ENCODE results near the gene ADNP. TPM values are rescaled to one million over a fixed set of nuclear protein-coding genes. Genes with fewer than 3 reads are reported as not detected.

The ADNP gene
- total RNA-seq, 1 experiment from 2014 or later, result 143 TPM

DNA sequence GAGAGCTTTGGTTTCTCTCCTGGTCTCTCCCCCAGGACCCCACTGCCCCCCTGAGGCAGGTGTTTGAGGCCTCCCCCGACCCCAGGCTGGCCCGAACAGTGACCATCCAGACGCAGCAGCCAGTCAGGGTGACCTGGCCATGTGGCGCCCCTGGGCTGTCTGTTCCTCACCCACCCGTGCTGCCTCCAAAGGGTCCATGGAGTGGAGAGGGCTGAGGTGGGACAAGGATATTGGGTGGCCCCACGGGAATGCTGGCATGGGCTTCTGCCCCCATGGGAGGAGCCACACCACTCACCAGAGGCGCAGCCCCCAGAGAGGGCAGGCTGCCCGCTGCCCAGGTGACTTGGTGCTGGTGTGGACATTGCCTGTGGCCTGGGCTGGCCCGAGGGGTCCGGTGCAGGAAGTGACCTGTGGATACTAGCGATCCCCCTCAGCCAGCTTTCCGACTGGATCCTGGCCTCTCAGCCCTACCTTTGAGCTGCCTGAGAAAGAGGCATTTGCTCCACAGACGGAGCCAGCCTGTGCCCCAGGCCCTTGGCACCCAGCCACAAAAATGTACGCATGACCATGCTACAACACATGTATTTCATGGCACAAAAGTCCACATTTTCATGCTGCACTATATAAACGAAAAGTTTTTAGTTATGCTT is 85.5 kb downstream of the ADNP start:
- no peak overlapping the region for H3K18ac ChIP-seq (ENCODE audit: insufficient read length, low read depth, low read length)
- no peak overlapping the region for H3K4ac ChIP-seq (ENCODE audit: low read depth, low read length)
- H3K23me2 ChIP-seq (ENCODE audit: insufficient read length, low read depth, low read length, poor library complexity, severe bottlenecking), result peaks cover 3% of the 10 kb centered on the region
- no peak overlapping the region for H3K4me3 Mint-ChIP-seq
- H3K27ac ChIP-seq (ENCODE audit: insufficient read length, low read depth, low read length), result no peak overlapping the region
- H2BK120ac ChIP-seq (ENCODE audit: low read depth, low read length, poor library complexity, severe bottlenecking), result no peak overlapping the region
- no peak overlapping the region for H3K4me2 ChIP-seq (ENCODE audit: insufficient read depth, insufficient read length, low read length)
- H3K14ac ChIP-seq (ENCODE audit: insufficient read depth, low read length), result no peak overlapping the region
- H3K56ac ChIP-seq (ENCODE audit: insufficient read length, low read depth, low read length), result no peak overlapping the region
- H3K9me3 Mint-ChIP-seq, result no peaks in the 10 kb centered on the region
- no peaks in the 10 kb centered on the region for H3K79me1 ChIP-seq (ENCODE audit: insufficient read depth, low read depth, low read length, poor library complexity, severe bottlenecking)
- H4K5ac ChIP-seq (ENCODE audit: insufficient read length, low read depth, low read length), result no peak overlapping the region
- H3K36me3 Mint-ChIP-seq (ENCODE audit: insufficient read depth in 1 of 3, low read depth in 3 of 3), result peaks cover 0 to 4% (median 0%) of the 10 kb centered on the region in 3 experiments; a peak in 2 of 7 replicates
- H4K91ac ChIP-seq (ENCODE audit: insufficient read length, low read depth, low read length), result no peak overlapping the region
- no peak overlapping the region for H2BK12ac ChIP-seq (ENCODE audit: insufficient read length, low read depth, low read length)
- H3K27ac Mint-ChIP-seq, result no peak overlapping the region; a peak in 1 of 7 replicates
- H3K23ac ChIP-seq (ENCODE audit: insufficient read length, low read depth, low read length), result no peak overlapping the region
- peaks cover 14 to 22% of the 10 kb centered on the region in 2 experiments; a peak in 3 of 4 replicates for H3K4me1 Mint-ChIP-seq
- no peak overlapping the region for H2AK5ac ChIP-seq (ENCODE audit: insufficient read length, low read length)
- H2BK20ac ChIP-seq (ENCODE audit: low read depth, low read length, poor library complexity, severe bottlenecking), result no peak overlapping the region
- no peak overlapping the region for H2BK5ac ChIP-seq (ENCODE audit: insufficient read length, low read length)
- H2BK15ac ChIP-seq (ENCODE audit: low read depth, low read length), result no peak overlapping the region
- no peaks in the 10 kb centered on the region for H3K27me3 Mint-ChIP-seq (ENCODE audit: low read depth)
- H2AFZ ChIP-seq (ENCODE audit: low read length), result no peak overlapping the region
- H3K4me1 ChIP-seq (ENCODE audit: insufficient read depth, low read length), result no peaks in the 10 kb centered on the region; the same call in 1 of the 2 replicates
- H3K79me2 ChIP-seq (ENCODE audit: insufficient read depth, low read length), result no peaks in the 10 kb centered on the region
- TF ChIP-seq, protein P1, sequence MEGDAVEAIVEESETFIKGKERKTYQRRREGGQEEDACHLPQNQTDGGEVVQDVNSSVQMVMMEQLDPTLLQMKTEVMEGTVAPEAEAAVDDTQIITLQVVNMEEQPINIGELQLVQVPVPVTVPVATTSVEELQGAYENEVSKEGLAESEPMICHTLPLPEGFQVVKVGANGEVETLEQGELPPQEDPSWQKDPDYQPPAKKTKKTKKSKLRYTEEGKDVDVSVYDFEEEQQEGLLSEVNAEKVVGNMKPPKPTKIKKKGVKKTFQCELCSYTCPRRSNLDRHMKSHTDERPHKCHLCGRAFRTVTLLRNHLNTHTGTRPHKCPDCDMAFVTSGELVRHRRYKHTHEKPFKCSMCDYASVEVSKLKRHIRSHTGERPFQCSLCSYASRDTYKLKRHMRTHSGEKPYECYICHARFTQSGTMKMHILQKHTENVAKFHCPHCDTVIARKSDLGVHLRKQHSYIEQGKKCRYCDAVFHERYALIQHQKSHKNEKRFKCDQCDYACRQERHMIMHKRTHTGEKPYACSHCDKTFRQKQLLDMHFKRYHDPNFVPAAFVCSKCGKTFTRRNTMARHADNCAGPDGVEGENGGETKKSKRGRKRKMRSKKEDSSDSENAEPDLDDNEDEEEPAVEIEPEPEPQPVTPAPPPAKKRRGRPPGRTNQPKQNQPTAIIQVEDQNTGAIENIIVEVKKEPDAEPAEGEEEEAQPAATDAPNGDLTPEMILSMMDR (conservative IDR thresholded peaks at IDR 0.05), result no peak
- no peaks in the 10 kb centered on the region for H3K27me3 ChIP-seq (ENCODE audit: insufficient read depth, low read length)
- H4K20me1 ChIP-seq (ENCODE audit: control insufficient read depth, insufficient read depth, insufficient read length), result no peaks in the 10 kb centered on the region
- no peak for DNase-seq
- no CpG with 5 or more reads among the region's 15 CpGs for WGBS (ENCODE audit: extremely low coverage, insufficient read length, low lambda C conversion rate)
- H3K9ac ChIP-seq (ENCODE audit: extremely low read depth, insufficient read length, low read length), result no peak overlapping the region
- no peak overlapping the region for H3T11ph ChIP-seq (ENCODE audit: low read length)
- no peak overlapping the region for H4K8ac ChIP-seq (replicated peaks; ENCODE audit: insufficient read length, low read depth, low read length)
- H3K9me3 ChIP-seq (ENCODE audit: control insufficient read depth, low read depth, low read length), result no peaks in the 10 kb centered on the region
